Choroid plexus epithelial cell (primary cell): ENCODE measurements around the gene BBS9.
A peak's percentile ranks its signal among the peaks of the same experiment; 100 is the strongest.

Experiments
- DNase-seq: peaks from one replicate; pipeline ENCODE4 v3.0.0-alpha.2; 2010; ENCODE audit warnings: low read depth
- H3K4me3 ChIP-seq: 2 replicates; pipeline ENCODE4 v1.5.1; 2011; ENCODE audit warnings: low read depth, mild to moderate bottlenecking, control low read depth, low read length, moderate library complexity
- TF ChIP-seq, protein P1 (sequence below): conservative IDR thresholded peaks from 2 replicates; pipeline ENCODE4 v1.5.1; 2011; ENCODE audit warnings: low read depth, mild to moderate bottlenecking, control low read depth, inconsistent platforms, low read length, moderate library complexity

BBS9 gene

GRCh38 chr7:33108554-33109004 is 20.8 kb upstream of the BBS9 start:
- no peak for DNase-seq
- TF ChIP-seq, protein P1, sequence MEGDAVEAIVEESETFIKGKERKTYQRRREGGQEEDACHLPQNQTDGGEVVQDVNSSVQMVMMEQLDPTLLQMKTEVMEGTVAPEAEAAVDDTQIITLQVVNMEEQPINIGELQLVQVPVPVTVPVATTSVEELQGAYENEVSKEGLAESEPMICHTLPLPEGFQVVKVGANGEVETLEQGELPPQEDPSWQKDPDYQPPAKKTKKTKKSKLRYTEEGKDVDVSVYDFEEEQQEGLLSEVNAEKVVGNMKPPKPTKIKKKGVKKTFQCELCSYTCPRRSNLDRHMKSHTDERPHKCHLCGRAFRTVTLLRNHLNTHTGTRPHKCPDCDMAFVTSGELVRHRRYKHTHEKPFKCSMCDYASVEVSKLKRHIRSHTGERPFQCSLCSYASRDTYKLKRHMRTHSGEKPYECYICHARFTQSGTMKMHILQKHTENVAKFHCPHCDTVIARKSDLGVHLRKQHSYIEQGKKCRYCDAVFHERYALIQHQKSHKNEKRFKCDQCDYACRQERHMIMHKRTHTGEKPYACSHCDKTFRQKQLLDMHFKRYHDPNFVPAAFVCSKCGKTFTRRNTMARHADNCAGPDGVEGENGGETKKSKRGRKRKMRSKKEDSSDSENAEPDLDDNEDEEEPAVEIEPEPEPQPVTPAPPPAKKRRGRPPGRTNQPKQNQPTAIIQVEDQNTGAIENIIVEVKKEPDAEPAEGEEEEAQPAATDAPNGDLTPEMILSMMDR, result peak; percentile 14
- peak overlapping the region; percentile 78 for H3K4me3 ChIP-seq

DNA sequence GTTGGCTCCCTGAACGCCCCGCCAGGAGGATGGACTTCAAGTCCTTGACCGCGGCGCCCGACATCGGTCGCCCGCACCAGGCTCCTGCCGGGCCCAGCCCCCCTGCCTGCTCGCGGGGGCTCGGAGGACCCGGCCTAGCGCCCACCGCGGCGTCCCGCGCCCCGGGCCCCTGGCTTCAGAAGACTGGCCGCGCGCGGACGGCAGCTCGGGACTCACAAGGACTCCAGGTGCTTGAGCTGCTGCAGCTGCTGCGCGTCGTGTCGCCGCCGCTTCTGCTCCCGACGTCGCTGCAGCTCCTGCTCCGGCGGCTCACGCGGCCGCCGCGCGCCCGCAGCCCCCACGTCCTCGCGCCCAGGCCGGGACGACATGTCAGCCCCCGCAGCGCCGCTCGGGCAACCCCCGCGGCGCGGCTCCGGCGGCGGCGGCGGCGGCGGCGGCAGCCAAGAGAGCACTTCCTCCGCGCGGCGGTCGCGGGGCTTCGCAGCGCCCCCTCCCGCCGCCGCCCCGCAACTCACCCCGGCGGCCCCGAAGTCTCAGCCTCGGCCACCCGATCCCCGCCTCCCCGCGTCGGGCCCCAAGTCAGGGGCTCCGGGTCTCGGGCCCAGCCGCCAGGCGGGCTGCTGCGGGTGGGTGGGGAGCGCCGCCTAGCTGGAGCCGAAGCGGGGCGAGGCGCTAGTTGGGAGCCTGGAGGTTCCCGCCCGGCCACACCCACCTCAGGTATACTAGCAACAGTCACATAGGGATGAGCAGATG is 20.2 kb upstream of the BBS9 start, which contains the start of gene RP9:
Gene RP9, minus strand, starts transcription at position 400 of the 753 bp plus-strand sequence. Its CDS starts 32 bp downstream, at position 368.
- DNase-seq, result peak; percentile 54

DNA sequence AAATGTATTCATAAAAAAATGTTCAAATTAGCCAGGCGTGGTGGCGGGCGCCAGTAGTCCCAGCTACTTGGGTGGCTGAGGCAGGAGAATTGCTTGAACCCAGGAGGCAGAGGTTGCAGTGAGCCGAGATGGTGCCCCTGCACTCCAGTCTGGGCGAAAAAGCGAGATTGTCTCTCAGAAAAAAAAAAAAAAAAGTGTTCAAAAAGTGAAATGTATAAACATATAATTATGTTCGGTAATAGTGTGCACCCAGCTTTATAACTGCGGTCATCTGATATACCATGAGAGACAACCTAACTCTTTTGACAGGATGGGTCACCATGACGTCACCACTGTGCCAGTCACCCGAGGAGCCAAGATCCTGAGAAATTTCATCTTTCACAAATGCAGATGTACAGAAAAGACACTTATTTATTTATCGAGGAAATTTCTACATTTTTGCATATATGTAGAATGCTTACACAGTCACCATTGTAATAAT is 19.6 kb upstream of the BBS9 start:
- H3K4me3 ChIP-seq, result peak overlapping the region; percentile 78
- peak; percentile 15 for DNase-seq
- TF ChIP-seq, protein P1, result no peak

More for the DNA sequence above, 20.2 kb upstream of the BBS9 start, which contains the start of gene RP9:
- H3K4me3 ChIP-seq, result peak within 1 kb of the TSS; percentile 78
- TF ChIP-seq, protein P1, result no peak

DNA sequence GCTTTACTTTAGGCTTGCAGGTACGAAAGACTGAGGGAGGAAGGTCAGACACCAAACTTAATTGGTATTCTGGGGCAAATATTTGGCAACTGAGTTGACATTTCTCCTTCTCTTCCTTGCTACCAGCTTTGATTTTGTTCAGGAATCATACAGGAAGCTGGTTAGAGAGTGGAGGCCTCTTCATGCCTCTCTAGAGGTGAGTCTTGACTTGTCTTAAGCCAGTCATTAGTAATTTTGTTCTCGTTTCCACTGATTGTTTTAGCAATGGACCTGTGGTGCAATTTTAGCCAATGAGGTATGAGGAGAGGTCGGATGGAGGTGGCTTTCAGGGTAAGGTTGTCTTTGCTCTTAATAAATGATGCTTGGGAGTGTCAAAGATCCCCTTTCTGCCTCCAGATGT is 17.8 kb upstream of the BBS9 start:
- no peak overlapping the region for H3K4me3 ChIP-seq
- DNase-seq, result no peak
- TF ChIP-seq, protein P1, result no peak

GRCh38 chr7:33114976-33115375 is 14.4 kb upstream of the BBS9 start:
- TF ChIP-seq, protein P1, result no peak
- H3K4me3 ChIP-seq, result no peak overlapping the region
- DNase-seq, result no peak

- TF ChIP-seq, protein P1, result no peak
- DNase-seq, result no peak
- no peak overlapping the region for H3K4me3 ChIP-seq
Observed at GRCh38 chr7:33118383-33118782, 11.0 kb upstream of the BBS9 start.
